ENCODE data around the gene PCGF2.

DNA sequence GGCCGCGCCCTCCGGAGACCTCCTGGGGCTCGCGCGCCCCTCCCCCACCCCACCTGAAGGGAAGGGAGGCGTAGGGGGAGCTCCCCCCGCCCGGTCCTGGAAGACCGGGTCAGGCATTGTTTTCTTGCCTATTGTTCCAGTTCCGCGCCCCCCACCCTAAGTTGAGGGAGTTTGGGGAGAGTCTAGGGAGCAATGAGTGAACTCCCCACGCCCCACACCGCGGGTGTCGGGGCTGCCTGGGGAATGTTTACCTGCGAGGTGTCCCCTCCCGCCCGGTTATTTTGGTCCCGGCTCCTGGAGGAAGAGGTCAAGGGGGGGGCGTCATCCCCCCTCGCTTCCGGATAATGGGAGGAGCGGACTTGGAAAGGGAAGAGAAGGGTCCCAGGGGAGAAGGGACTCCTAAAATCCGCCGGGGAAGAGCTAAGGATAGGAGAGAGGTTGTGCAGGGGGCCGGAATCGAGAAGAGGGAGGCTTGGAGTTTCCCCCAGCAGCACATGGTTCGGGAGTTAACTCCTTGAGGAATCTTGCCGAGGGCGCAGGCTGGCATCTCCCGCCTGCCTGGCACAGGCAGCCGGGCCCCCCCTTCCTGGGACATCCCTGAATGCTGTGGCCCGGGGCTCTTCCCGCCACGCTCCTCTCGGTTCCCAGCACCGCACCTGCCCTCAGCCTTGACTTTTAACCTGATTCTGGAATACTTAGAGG is 42.2 kb downstream of the PCGF2 start:
- TF ChIP-seq, protein P1, sequence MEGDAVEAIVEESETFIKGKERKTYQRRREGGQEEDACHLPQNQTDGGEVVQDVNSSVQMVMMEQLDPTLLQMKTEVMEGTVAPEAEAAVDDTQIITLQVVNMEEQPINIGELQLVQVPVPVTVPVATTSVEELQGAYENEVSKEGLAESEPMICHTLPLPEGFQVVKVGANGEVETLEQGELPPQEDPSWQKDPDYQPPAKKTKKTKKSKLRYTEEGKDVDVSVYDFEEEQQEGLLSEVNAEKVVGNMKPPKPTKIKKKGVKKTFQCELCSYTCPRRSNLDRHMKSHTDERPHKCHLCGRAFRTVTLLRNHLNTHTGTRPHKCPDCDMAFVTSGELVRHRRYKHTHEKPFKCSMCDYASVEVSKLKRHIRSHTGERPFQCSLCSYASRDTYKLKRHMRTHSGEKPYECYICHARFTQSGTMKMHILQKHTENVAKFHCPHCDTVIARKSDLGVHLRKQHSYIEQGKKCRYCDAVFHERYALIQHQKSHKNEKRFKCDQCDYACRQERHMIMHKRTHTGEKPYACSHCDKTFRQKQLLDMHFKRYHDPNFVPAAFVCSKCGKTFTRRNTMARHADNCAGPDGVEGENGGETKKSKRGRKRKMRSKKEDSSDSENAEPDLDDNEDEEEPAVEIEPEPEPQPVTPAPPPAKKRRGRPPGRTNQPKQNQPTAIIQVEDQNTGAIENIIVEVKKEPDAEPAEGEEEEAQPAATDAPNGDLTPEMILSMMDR (IDR thresholded peaks at IDR 0.05; ENCODE audit: low read depth, low read length): no peak
- TF ChIP-seq POLR2A (IDR thresholded peaks at IDR 0.05; ENCODE audit: extremely low read depth, insufficient read length): no peak
